DOHH2 (cell line): Measurements from ENCODE around the gene MATN3.

Experiments used
- H3F3A ChIP-seq: fragments of 200-600 bp; sonication (generic), shearing (Covaris generic); 2 replicates; pipeline ENCODE4 v1.6.0; 2016; ENCODE audit warnings: antibody characterized with exemption, mild to moderate bottlenecking; ENCODE audit not compliant: control insufficient read depth, insufficient read depth
- H3K27ac ChIP-seq: fragments of 200-600 bp; sonication (generic); 2 replicates; pipeline ENCODE4 v1.5.1; 2014; ENCODE audit warnings: low read depth, mild to moderate bottlenecking, low read length, moderate library complexity
- H3K27me3 ChIP-seq: fragments of 200-600 bp; sonication (generic); 2 replicates; pipeline ENCODE4 v1.6.1; 2014; ENCODE audit warnings: mild to moderate bottlenecking, low read length, mixed read lengths; ENCODE audit not compliant: control insufficient read depth
- H3K36me3 ChIP-seq: fragments of 200-600 bp; sonication (generic); 2 replicates; pipeline ENCODE4 v1.6.1; 2014; ENCODE audit warnings: mild to moderate bottlenecking, low read length, moderate library complexity, mixed read lengths; ENCODE audit not compliant: control insufficient read depth
- H3K4me1 ChIP-seq: fragments of 200-600 bp; sonication (generic); 2 replicates; pipeline ENCODE4 v1.6.1; 2014; ENCODE audit warnings: mild to moderate bottlenecking, low read length, mixed read lengths; ENCODE audit not compliant: control insufficient read depth
- H3K4me2 ChIP-seq: fragments of 200-600 bp; sonication (generic); 2 replicates; pipeline ENCODE4 v1.6.0; 2014; ENCODE audit warnings: mild to moderate bottlenecking, low read length, moderate library complexity
- H3K4me3 ChIP-seq: fragments of 200-600 bp; sonication (generic); 2 replicates; pipeline ENCODE4 v1.5.1; 2014; ENCODE audit warnings: mild to moderate bottlenecking, low read length, mixed read lengths
- H3K79me2 ChIP-seq: fragments of 200-600 bp; sonication (generic); 2 replicates; pipeline ENCODE4 v1.6.1; 2014; ENCODE audit warnings: mild to moderate bottlenecking, low read length, mixed read lengths; ENCODE audit not compliant: control insufficient read depth
- H3K9me2 ChIP-seq: fragments of 200-600 bp; sonication (generic); replicated peaks from 2 replicates; pipeline ENCODE4 v1.6.1; 2014; ENCODE audit warnings: mild to moderate bottlenecking, low read length, mixed read lengths; ENCODE audit not compliant: control insufficient read depth
- H3K9me3 ChIP-seq: fragments of 200-600 bp; sonication (generic); 2 replicates; pipeline ENCODE4 v1.6.1; 2014; ENCODE audit warnings: antibody characterized with exemption, low read length, mixed read lengths; ENCODE audit not compliant: control insufficient read depth, insufficient read depth
- H4K20me1 ChIP-seq: fragments of 200-600 bp; sonication (generic); 2 replicates; pipeline ENCODE4 v1.6.0; 2014; ENCODE audit warnings: low read depth, mild to moderate bottlenecking, antibody characterized with exemption, low read length, moderate library complexity; ENCODE audit not compliant: control insufficient read depth, insufficient read depth
- EZH2phosphoT487 ChIP-seq: fragments of 200-600 bp; sonication (generic); IDR thresholded peaks from 2 replicates; pipeline ENCODE4 v1.6.1; 2017; ENCODE audit warnings: borderline replicate concordance, mild to moderate bottlenecking, antibody characterized with exemption, low read length, moderate library complexity, mixed read lengths
- TF ChIP-seq, protein P1 (sequence below): fragments of 200-600 bp; sonication (generic); IDR thresholded peaks from one replicate; pipeline ENCODE4 v1.5.1; 2014; ENCODE audit warnings: antibody characterized with exemption, mild to moderate bottlenecking, low read depth, low read length; ENCODE audit not compliant: poor library complexity, severe bottlenecking

Gene MATN3

DNA sequence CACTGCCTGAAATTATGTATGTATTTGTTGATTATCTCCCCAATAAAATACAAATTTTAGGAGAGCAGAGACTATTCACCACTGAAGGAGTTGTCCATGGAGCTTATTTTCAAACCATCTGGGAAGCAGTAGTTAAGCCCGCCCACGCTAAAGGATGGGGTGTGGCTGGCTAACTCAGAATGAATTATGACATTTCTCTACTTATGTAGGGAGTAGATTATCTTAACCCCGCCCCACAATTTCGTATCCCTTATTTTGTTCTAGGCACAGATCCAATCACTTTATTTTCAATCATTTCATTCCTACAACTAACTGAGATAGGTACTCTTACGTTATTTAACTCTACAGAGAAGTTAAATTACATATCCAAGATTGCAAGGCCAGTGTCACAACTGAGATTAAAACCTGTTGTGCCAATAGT is 40.4 kb upstream of the MATN3 start:
- Histone ChIP-seq H3K27me3 (peaks cover 18% of the 10 kb centered on the region), H3K36me3 (peaks cover 6% of the 10 kb centered on the region; the same call in 1 of the 2 replicates), H3K4me3 (peak overlapping the region; percentile 98), H3K27ac (no peak overlapping the region), H3K9me2 (no peaks in the 10 kb centered on the region), H3K4me2 (peak overlapping the region; percentile 81), H3K4me1 (peaks cover 33% of the 10 kb centered on the region), H3K9me3 (no peaks in the 10 kb centered on the region), H4K20me1 (0 out of 2 replicates have a peak, but pooled peaks cover 3% of the 10 kb centered on the region), H3F3A (0 out of 2 replicates have a peak, but pooled peaks cover 6% of the 10 kb centered on the region), H3K79me2 (peaks cover 36% of the 10 kb centered on the region)
- no peak for TF ChIP-seq EZH2phosphoT487
- TF ChIP-seq, protein P1, sequence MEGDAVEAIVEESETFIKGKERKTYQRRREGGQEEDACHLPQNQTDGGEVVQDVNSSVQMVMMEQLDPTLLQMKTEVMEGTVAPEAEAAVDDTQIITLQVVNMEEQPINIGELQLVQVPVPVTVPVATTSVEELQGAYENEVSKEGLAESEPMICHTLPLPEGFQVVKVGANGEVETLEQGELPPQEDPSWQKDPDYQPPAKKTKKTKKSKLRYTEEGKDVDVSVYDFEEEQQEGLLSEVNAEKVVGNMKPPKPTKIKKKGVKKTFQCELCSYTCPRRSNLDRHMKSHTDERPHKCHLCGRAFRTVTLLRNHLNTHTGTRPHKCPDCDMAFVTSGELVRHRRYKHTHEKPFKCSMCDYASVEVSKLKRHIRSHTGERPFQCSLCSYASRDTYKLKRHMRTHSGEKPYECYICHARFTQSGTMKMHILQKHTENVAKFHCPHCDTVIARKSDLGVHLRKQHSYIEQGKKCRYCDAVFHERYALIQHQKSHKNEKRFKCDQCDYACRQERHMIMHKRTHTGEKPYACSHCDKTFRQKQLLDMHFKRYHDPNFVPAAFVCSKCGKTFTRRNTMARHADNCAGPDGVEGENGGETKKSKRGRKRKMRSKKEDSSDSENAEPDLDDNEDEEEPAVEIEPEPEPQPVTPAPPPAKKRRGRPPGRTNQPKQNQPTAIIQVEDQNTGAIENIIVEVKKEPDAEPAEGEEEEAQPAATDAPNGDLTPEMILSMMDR, result no peak

DNA sequence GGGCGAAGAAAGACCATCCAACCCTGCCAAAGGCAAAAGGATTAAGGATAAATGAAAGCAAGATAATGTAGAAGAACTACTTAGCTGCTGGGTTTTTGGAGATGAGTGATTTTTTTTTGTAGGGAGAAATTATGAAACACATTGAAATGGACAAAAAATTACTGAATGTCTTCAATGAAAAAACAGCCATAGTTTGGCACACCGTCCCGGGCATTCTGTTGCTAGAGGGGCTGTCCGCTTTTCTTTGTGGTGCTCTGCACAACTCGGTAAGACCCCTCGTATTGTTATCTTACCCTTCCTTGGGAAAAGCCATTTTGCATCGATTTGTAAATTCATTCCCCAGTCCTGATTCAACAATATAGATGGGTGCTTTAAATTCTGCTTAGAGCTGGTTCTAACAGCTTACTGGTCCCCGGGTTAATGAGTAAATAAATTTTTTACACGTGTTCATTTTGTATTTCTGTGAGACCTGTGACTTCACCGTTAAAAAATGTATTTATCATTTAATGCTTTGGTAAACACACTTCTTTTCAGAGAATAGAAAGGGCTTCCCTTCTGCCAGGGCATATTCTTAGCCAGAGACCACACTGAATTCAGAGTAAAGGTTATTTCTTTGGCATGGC is 39.9 kb upstream of the MATN3 start:
- peaks cover 6% of the 10 kb centered on the region; the same call in 1 of the 2 replicates for H3K36me3 ChIP-seq
- H4K20me1 ChIP-seq, result 0 out of 2 replicates have a peak, but pooled peaks cover 3% of the 10 kb centered on the region
- TF ChIP-seq, protein P1, result no peak
- no peak for TF ChIP-seq EZH2phosphoT487
- H3K9me2 ChIP-seq, result no peaks in the 10 kb centered on the region
- H3K79me2 ChIP-seq, result peaks cover 41% of the 10 kb centered on the region
- peak overlapping the region; percentile 98 for H3K4me3 ChIP-seq
- peaks cover 14% of the 10 kb centered on the region for H3K27me3 ChIP-seq
- H3K4me1 ChIP-seq, result peaks cover 35% of the 10 kb centered on the region
- H3K27ac ChIP-seq, result peak overlapping the region; percentile 57; the same call in 1 of the 2 replicates
- 0 out of 2 replicates have a peak, but pooled peaks cover 6% of the 10 kb centered on the region for H3F3A ChIP-seq
- H3K9me3 ChIP-seq, result no peaks in the 10 kb centered on the region
- peak overlapping the region; percentile 81 for H3K4me2 ChIP-seq

DNA sequence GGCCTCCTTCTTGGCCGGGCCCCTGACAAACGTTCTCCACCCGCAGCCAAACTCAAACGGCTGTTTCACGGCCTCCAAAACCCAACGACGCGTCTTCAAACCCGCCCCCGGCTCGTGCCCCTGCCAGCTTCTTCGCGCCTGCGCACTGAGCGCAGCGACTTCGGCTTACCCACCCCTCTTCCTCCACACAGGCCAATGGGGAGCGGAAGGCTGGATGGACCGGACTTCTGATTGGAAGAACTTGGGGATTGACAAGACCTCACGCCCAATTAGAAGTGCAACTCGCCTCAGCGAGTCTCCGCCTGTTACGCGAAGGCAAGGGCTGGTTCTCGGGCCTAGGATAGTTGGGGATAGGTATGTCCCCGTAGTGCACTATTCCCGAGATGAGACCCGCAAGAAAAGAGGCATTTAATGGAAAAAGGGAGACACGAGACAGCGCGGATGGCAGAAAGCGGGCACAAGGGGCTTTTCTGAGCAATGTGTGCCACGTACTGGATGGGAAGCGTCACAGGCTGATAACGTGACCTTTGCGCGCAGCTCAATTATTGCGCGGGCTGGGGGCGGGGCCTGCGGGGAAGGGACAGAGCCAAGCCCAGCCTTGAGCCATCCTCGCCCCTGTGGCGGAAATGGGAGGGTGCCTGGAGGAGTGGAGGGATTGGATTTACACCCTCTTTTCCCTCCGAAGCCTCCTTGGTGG is 39.2 kb upstream of the MATN3 start, which contains the start of gene LAPTM4A:
Gene LAPTM4A, minus strand, starts transcription at position 97 of the 697 bp plus-strand sequence. CDS start 108 bp downstream, outside the sequence.
- no peaks in the 10 kb centered on the region for H3K9me3 ChIP-seq
- H3K27ac ChIP-seq, result peak within 1 kb of the TSS; percentile 57
- no peak for TF ChIP-seq EZH2phosphoT487
- TF ChIP-seq, protein P1, result no peak
- H3K9me2 ChIP-seq, result no peaks in the 10 kb centered on the region
- peak within 1 kb of the TSS; percentile 81 for H3K4me2 ChIP-seq
- peaks cover 45% of the 10 kb centered on the region for H3K79me2 ChIP-seq
- H3K4me1 ChIP-seq, result peaks cover 35% of the 10 kb centered on the region
- H3K27me3 ChIP-seq, result peaks cover 11% of the 10 kb centered on the region
- peaks cover 6% of the 10 kb centered on the region; the same call in 1 of the 2 replicates for H3K36me3 ChIP-seq
- H3K4me3 ChIP-seq, result peak within 1 kb of the TSS; percentile 98
- H4K20me1 ChIP-seq, result 0 out of 2 replicates have a peak, but pooled peaks cover 3% of the 10 kb centered on the region
- 0 out of 2 replicates have a peak, but pooled peaks cover 6% of the 10 kb centered on the region for H3F3A ChIP-seq
